ENCODE results near the gene SPOCK2. TPM values are rescaled to one million over a fixed set of nuclear protein-coding genes. Genes with fewer than 3 reads are reported as not detected.
A peak's percentile ranks its signal among the peaks of the same experiment; 100 is the strongest.

The SPOCK2 gene
- polyA plus RNA-seq, 1 of the 3 experiments (the other 2 are of a cell fraction) = 0.18 TPM

DNA sequence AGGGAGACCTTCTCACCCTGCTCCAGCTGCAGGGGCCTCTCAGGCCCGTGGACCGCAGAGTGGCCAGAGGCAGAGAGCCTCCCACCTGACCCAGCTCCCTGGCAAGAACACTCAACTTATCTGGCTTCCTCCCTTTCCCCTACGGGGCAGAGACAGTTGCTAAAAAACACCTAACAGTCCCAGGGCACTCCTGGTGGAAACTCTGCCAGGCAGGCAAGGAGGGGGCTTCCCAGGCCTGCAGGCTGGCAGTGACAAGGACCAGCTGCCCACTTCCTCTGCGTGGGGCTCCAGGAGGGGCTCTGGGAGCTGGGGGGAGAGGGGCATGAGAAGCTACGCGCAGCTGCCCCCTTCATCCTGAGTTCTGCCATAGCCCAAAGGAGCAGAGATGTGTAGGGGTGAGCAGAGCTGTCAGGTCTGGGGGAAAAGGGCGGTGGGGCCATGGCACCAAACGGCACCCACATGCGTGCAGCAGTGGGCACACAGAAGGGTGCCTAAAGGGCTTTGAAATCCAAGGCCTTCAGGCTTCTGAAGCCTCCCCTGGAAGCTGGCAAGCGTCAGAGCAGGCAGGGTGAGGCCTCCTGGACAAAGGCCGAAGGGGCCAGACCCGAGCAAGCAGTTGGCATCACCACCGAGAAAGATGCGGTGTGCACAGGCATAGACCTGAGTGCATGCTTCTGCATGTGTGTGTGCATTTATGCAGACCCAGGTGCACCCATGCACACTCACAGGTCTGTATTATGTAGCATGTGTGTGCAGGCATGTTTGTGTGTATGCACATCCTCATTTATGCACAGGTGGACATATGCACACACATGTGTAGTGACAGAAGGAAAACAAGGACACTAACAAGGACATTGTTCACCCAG, 14.4 kb downstream of the SPOCK2 start:
- 75% methylated on average over 9 of the region's 14 CpGs for WGBS (ENCODE audit: low lambda C conversion rate)
- Histone ChIP-seq H3K79me2 (ENCODE audit: insufficient read depth) (no peaks in the 10 kb centered on the region), H3F3A (replicated peaks; ENCODE audit: insufficient read depth) (no peaks in the 10 kb centered on the region), H3K4me3 (ENCODE audit: low read depth in 2 of 2, low read length in 1 of 2) (no peak overlapping the region), H3K4me1 (ENCODE audit: control insufficient read depth in 1 of 2, insufficient read depth in 2 of 2, low read depth in 1 of 2, low read length in 1 of 2) (peaks cover 0 to 22% of the 10 kb centered on the region in 2 experiments; a peak in 1 of 4 replicates), H3K9me3 (no peaks in the 10 kb centered on the region), H3K36me3 (replicated peaks in 1 of 2; ENCODE audit: control insufficient read depth in 1 of 2, insufficient read depth in 2 of 2, low read length in 1 of 2) (no peaks in the 10 kb centered on the region), H3K9me2 (no peaks in the 10 kb centered on the region), H3K27me3 (ENCODE audit: insufficient read depth) (no peaks in the 10 kb centered on the region), H3K27ac (ENCODE audit: low read depth in 2 of 2, low read length in 1 of 2) (peak overlapping the region in 1 of 2 experiments; percentile 62; a peak in 1 of 4 replicates), H3K9ac (no peak overlapping the region), H3K4me2 (no peak overlapping the region), H4K20me1 (ENCODE audit: insufficient read depth) (no peaks in the 10 kb centered on the region), H2AFZ (ENCODE audit: low read depth) (no peak overlapping the region)
- TF ChIP-seq GATA2 (CRISPR knock-in tag; IDR thresholded peaks at IDR 0.05) = 0 out of 2 replicates have a peak, but pooled peaks have one; percentile 9
- TF ChIP-seq, protein P1, sequence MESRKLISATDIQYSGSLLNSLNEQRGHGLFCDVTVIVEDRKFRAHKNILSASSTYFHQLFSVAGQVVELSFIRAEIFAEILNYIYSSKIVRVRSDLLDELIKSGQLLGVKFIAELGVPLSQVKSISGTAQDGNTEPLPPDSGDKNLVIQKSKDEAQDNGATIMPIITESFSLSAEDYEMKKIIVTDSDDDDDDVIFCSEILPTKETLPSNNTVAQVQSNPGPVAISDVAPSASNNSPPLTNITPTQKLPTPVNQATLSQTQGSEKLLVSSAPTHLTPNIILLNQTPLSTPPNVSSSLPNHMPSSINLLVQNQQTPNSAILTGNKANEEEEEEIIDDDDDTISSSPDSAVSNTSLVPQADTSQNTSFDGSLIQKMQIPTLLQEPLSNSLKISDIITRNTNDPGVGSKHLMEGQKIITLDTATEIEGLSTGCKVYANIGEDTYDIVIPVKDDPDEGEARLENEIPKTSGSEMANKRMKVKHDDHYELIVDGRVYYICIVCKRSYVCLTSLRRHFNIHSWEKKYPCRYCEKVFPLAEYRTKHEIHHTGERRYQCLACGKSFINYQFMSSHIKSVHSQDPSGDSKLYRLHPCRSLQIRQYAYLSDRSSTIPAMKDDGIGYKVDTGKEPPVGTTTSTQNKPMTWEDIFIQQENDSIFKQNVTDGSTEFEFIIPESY (IDR thresholded peaks at IDR 0.05; ENCODE audit: borderline replicate concordance, low read depth) = no peak
- DNase-seq = peak; percentile 78
- ChIA-PET CTCF (interaction anchor here (0.7 to 8.4 kb wide), 5 partner anchors 9 to 266 kb away, joined by 3 to 55 read pairs (median 6); no protein-coding TSS in a partner anchor), POLR2A (interaction anchor here (1.1 to 2.1 kb wide), 3 partner anchors 187 to 201 kb away, joined by 4 to 8 read pairs (median 4); partner anchors contain the start of gene DDIT4)

DNA sequence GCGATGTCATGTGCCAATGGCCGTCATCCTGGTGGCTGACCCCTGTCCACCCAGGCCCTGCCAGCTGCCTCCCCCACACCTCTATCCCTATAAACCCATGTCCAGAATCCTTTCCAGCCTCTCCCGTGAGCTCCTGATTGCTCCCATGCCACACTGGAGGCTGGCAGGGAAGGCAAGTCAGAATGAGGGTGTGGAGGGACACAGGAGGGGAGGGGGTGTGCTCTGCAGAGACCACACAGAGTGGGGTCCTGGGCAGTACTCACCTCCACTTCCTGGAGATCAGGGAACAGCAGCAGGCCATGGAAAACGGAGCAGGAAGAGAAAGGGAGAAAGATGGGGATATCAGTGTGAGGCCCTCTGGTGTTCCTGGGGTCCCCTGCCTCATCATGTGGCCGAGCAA, 15.7 kb downstream of the SPOCK2 start:
- CTCF ChIA-PET = interaction anchor here (0.6 to 8.4 kb wide), 8 partner anchors 9 to 202 kb away, joined by 3 to 55 read pairs (median 4); partner anchors contain the start of gene SPOCK2
- TF ChIP-seq NFIC (IDR thresholded peaks at IDR 0.05; ENCODE audit: borderline replicate concordance) (no peak), RCOR1 (IDR thresholded peaks at IDR 0.05; ENCODE audit: low read length) (no peak), GABPA (IDR thresholded peaks at IDR 0.05; ENCODE audit: low read depth) (no peak), MEF2A (IDR thresholded peaks at IDR 0.05; ENCODE audit: borderline replicate concordance, low read depth) (no peak), TAF1 (IDR thresholded peaks at IDR 0.05; ENCODE audit: borderline replicate concordance, low read depth, low read length) (no peak), RAD21 (IDR thresholded peaks at IDR 0.05; ENCODE audit: low read length) (no peak), GATA2 (CRISPR knock-in tag; IDR thresholded peaks at IDR 0.05) (no peak), RFX5 (IDR thresholded peaks at IDR 0.05; ENCODE audit: low read length) (no peak), MXI1 (IDR thresholded peaks at IDR 0.05; ENCODE audit: low read depth, low read length) (no peak), JUND (IDR thresholded peaks at IDR 0.05) (no peak), EZH2phosphoT487 (IDR thresholded peaks at IDR 0.05; ENCODE audit: borderline replicate concordance, low read depth) (no peak)
- TF ChIP-seq, protein P2, sequence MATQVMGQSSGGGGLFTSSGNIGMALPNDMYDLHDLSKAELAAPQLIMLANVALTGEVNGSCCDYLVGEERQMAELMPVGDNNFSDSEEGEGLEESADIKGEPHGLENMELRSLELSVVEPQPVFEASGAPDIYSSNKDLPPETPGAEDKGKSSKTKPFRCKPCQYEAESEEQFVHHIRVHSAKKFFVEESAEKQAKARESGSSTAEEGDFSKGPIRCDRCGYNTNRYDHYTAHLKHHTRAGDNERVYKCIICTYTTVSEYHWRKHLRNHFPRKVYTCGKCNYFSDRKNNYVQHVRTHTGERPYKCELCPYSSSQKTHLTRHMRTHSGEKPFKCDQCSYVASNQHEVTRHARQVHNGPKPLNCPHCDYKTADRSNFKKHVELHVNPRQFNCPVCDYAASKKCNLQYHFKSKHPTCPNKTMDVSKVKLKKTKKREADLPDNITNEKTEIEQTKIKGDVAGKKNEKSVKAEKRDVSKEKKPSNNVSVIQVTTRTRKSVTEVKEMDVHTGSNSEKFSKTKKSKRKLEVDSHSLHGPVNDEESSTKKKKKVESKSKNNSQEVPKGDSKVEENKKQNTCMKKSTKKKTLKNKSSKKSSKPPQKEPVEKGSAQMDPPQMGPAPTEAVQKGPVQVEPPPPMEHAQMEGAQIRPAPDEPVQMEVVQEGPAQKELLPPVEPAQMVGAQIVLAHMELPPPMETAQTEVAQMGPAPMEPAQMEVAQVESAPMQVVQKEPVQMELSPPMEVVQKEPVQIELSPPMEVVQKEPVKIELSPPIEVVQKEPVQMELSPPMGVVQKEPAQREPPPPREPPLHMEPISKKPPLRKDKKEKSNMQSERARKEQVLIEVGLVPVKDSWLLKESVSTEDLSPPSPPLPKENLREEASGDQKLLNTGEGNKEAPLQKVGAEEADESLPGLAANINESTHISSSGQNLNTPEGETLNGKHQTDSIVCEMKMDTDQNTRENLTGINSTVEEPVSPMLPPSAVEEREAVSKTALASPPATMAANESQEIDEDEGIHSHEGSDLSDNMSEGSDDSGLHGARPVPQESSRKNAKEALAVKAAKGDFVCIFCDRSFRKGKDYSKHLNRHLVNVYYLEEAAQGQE (IDR thresholded peaks at IDR 0.05; ENCODE audit: low read depth, low read length) = no peak
- TF ChIP-seq, protein P1 (IDR thresholded peaks at IDR 0.05; ENCODE audit: borderline replicate concordance, low read depth) = no peak
- TF ChIP-seq, protein P3, sequence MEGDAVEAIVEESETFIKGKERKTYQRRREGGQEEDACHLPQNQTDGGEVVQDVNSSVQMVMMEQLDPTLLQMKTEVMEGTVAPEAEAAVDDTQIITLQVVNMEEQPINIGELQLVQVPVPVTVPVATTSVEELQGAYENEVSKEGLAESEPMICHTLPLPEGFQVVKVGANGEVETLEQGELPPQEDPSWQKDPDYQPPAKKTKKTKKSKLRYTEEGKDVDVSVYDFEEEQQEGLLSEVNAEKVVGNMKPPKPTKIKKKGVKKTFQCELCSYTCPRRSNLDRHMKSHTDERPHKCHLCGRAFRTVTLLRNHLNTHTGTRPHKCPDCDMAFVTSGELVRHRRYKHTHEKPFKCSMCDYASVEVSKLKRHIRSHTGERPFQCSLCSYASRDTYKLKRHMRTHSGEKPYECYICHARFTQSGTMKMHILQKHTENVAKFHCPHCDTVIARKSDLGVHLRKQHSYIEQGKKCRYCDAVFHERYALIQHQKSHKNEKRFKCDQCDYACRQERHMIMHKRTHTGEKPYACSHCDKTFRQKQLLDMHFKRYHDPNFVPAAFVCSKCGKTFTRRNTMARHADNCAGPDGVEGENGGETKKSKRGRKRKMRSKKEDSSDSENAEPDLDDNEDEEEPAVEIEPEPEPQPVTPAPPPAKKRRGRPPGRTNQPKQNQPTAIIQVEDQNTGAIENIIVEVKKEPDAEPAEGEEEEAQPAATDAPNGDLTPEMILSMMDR (IDR thresholded peaks at IDR 0.05) = no peak

More for the DNA sequence above, 15.7 kb downstream of the SPOCK2 start:
- no peaks in the 10 kb centered on the region for H3K36me3 ChIP-seq (replicated peaks in 1 of 2; ENCODE audit: control insufficient read depth in 1 of 2, insufficient read depth in 2 of 2, low read length in 1 of 2)
- no peak overlapping the region for H3K9ac ChIP-seq
- no peak overlapping the region for H2AFZ ChIP-seq (ENCODE audit: low read depth)
- H3F3A ChIP-seq (replicated peaks; ENCODE audit: insufficient read depth) = no peaks in the 10 kb centered on the region
- no peak for DNase-seq
- no peaks in the 10 kb centered on the region for H4K20me1 ChIP-seq (ENCODE audit: insufficient read depth)
- H3K27ac ChIP-seq (ENCODE audit: low read depth in 2 of 2, low read length in 1 of 2) = peak overlapping the region in 1 of 2 experiments; percentile 62; a peak in 1 of 4 replicates
- H3K4me3 ChIP-seq (ENCODE audit: low read depth in 2 of 2, low read length in 1 of 2) = no peak overlapping the region
- H3K9me3 ChIP-seq = no peaks in the 10 kb centered on the region
- H3K4me1 ChIP-seq (ENCODE audit: control insufficient read depth in 1 of 2, insufficient read depth in 2 of 2, low read depth in 1 of 2, low read length in 1 of 2) = peaks cover 0 to 35% of the 10 kb centered on the region in 2 experiments; a peak in 1 of 4 replicates
- H3K4me2 ChIP-seq = no peak overlapping the region
- no peaks in the 10 kb centered on the region for H3K79me2 ChIP-seq (ENCODE audit: insufficient read depth)
- WGBS (ENCODE audit: low lambda C conversion rate) = 73% methylated on average over 4 of the region's 5 CpGs
- no peaks in the 10 kb centered on the region for H3K27me3 ChIP-seq (ENCODE audit: insufficient read depth)
- no peaks in the 10 kb centered on the region for H3K9me2 ChIP-seq
- POLR2A ChIA-PET = interaction anchor here (2.1 kb wide), 1 partner anchor 201 kb away, joined by 8 read pairs; the partner anchor contains the start of gene DDIT4
